ENCODE measurements around the gene NRXN2.

The NRXN2 gene

DNA sequence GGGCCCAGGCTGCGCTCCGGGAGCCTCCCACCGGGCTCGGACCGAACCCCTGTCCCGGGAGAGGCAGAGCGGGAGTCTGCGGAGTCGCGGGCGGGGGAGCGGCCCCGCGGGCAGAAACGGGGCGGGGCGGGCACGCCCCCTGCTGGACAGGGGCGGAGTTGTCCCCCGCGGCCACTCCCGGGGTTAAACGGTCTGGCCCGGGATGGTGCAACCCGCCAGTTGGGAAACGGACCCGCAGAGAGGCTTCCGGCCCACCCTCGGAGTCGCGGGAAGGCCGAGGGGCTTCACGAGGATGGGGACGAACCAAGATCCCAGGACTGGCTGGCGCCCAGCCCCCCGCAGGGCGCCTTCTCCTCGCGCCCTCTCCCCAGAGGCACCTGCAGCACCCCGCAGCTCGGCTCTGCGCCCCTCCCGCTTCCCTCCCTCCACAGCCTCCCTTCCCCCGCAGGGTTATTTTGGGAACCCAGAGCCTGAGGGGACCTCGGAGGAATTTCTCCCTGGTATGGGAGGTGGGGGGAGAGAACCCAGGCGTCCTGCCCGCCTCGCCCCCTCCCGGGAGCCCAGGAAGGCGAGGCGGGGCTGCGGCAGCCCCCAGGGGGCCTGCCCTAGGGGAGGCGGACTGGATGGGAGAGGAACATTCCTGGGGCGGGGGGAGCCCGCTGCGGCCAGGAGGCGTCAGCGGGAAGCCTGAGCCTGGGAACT, 20.0 kb upstream of the NRXN2 start:
- peak; percentile 77 for DNase-seq

GRCh38 chr11:64742087-64742888, 19.3 kb upstream of the NRXN2 start:
- peak; percentile 32 for DNase-seq

DNA sequence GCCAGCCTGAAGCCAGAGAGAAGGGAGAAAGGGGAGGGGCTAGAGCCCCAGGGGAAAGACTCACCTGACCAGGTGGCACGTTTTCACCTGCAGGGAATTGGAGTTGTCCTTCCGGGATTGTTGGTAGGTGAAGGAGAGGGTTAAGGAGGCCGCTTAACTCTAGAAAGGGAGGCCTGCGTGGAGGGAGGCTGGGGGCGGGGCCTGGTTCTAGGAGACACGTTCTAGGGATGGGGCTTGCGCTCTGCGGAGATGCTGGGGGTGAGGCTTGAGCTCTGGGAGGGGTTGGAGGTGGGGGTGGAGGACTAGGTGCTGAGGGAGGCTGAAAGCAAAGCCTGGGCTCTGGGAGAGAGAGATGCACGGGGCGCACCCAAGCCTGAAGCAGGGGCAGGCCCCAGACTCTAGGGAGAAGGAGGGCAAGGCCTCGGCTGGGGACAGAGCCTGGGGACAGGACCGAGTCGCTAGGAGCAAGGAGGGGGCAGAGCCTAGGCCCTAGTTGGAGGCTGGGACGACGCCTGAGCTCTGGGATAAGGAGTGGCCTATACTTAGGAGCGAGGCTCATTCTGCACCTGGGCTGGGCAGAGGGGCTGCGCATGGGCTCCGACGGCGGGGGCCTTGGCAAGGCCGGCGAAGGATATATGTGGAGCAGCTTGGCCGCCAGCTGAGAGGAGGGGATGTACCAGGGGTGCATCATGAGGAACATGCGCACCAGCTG, 18.5 kb upstream of the NRXN2 start:
- no peak for DNase-seq

GRCh38 chr11:64739871-64740270, 16.9 kb upstream of the NRXN2 start:
- DNase-seq: no peak

- DNase-seq: no peak
Observed at GRCh38 chr11:64736654-64737053, 13.7 kb upstream of the NRXN2 start.

DNA sequence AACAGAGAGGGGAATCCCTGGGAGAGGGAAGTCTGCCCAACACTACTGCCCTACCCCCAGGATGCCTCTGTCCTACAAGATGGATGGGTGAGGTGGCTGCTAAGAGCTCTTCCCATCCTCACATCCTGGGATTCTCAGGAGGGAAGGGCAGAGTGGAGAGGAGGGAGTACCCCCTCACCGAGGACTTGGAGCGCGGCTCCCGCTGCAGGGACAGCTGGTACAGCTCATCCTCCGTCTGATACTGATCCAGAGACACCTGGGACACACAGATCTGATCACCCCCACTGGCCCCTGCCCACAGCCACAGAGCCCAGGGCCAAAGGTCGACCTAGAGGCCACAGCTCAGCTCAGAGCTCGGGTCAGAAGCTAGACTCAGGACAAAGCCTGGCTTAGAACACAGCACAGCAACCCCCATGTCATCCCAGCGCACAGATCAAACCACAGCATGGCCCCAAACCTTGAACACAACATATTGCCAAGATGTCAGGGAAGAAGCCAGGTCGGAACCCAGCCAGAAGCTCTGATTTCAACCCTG, 12.8 kb upstream of the NRXN2 start:
- no peak for DNase-seq

GRCh38 chr11:64734811-64735724, 12.1 kb upstream of the NRXN2 start:
- DNase-seq: peak; percentile 17

- DNase-seq: no peak
Observed at GRCh38 chr11:64731601-64732000, 8.6 kb upstream of the NRXN2 start.

DNA sequence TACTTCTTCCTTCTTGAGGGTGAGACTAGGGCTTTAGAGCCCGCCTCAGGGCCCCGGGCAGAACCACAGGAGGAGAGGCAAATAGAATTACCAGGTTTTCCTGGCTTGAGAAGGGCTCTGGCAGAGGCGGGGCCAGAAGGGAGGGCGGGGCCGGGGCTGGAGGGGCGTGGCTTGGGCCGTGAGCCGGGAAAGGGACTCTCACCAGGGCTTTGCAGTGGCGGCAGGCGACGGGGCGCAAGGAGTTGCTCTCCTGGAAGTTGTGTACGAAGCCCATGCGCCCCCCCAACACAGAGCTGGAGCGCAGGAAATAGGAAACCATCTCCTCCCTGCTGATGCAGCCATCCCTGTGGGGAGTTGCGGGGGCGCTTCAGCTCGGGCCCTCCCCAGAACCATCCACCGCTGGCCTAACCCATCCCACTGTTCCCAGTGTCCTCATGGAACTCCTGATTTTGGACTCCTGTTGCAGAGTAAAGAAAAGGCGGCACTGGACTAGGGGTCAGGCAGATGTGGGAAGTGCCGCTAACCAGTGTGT, 6.9 kb upstream of the NRXN2 start:
- DNase-seq: no peak

DNA sequence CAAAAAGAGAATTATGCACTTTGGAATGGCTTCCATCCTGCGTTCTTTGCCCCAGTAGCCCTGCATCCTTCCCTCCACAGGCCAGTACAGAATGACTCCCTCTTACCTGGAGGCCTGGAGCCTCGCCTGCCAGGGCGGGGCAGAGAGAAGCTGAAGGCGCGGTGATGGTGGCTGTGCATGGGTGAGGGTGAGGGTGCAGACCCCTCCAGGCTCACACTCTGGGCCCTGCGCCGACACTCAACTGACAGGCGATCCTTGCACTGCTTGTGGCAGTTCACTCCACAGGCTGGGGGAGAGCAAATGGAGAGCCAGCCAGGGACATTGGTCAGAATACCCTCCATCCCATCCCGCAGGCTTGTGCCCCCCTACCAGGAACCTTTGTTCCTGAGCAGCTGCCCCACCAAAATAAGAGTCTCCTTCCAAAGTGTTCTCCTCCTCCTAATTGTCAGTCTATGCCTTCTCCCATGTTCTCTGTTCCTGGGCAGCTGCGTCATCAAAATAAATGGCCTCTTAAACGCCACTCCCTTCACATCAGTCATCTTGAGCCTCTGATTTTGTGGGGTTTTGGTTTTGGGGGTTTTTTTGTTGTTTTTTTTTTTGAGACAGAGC, 5.9 kb upstream of the NRXN2 start:
- DNase-seq: no peak

DNA sequence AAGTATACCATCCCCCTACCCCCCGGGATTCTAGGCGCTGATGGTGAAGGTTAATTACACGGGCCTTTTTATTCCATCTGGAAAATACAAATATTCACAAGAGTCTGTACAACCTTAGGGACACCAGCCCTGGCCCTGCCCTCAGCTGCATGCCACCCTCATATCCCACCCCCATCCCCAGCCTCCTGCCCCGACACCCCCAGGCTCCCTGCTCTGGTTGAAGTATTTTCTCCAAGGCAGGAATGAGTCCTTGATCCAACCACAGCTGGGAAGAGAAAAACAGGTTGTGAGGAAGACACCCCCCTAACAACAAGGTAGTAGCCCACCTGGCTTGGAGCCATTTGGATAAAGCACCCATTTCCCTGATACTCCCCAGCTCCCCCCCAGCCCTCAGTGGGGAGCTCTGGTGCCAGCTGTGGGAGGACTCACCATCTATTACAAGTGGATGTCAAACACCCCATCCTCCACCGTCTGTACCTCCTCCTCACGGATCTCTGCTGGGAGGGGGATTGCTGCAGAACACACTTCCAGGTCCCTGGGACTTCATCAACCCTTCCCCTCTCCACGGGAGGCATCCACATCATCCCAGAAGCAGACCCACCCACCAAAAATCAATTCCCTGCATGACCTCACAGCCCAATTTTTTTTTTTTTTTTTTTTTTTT, 4.0 kb upstream of the NRXN2 start:
- DNase-seq: no peak

- no peak for DNase-seq
Observed at GRCh38 chr11:64726211-64726641, 3.2 kb upstream of the NRXN2 start.

GRCh38 chr11:64724863-64725532, 2.0 kb upstream of the NRXN2 start:
- DNase-seq: no peak

DNA sequence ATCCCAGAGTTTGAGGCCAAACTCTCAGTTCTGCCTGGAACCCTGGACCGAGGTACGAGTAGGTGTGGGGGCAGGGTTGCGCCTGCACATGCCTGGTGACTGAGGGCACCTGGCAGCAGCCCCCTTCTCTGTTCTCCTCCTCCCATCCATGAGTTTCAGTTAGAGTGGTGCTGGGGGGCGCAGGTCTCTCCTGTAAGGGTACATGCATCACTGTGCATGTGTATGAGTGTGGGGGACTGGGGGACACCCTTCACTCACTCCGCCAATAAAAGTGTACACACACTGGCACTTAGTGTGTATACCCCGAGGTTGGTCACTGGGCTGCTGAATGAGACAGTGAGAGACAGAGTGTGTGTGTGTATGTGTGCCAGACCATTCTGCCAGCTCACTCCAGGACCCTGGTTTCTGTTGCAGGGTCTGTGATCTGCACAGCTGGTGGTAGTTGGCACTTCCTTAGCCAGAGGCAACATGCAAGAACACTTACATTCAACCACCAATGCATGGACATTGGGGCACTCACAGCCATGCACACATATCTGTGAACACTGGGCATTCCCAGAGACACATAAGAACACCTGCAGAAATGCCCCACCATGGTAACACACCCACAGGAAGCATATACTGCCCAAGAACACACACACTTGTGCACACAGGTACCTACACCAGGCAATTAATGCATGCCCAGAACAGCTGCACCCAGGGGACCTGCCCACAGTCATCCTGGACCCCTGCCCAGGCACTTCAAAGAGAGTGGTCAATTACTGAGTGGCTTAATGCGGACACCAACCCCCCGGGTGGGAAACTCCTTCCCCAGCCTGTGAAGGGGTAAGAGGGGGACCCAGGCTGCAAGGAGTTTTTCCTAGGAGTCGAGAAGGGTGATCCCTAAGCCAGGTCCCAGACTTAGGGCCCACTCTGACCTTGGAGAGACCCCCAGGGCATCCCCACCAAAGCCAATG, 1.2 kb upstream of the NRXN2 start:
- DNase-seq: no peak

DNA sequence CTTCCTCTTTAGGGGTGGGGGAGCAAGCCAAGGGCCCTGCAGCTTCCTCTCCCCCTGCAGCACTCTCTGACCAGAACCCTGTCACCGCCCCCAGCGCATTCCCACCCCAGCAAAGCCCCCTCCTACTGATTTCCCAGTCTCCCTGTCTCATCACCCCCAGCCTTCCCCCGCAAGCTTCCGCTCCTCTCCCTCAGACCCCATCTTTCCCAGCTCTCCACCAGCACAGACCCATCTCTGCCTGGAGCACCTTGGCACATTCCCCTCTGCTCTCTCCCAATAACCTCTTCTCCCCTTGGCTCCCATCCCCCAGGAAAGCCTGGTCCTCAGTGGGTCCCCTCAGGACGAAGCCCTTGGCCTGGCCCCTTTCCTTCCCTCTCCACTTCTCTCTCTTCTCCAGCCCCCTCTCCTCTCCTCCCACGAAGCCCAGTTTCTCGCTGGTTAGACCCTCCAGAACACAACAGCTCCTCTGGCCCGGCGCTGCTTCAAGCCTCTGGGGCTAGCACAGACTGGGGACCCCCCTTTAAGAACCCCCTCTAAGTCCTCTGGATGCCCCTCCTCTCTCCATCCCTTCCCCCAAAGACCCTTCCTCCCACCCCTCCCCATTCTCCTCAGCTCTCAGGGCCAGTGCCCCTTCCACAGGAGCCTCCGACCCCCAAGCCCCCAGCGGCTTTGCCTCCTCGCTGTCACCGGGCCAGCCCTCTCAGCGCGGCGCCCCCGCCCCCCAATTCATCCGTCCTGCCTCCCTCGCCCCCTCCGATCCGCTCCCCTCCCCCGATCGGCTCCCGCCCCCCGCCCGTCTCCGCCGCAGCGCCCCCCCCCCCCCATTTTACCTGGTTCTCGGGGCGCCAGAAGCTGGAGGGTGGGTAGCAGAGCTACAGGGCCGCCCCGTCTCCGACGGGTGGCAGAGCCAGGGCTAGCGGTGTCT, 594 bp downstream of the NRXN2 start:
- no peak for DNase-seq

GRCh38 chr11:64721359-64721699, 1.7 kb downstream of the NRXN2 start:
- DNase-seq: no peak

DNA sequence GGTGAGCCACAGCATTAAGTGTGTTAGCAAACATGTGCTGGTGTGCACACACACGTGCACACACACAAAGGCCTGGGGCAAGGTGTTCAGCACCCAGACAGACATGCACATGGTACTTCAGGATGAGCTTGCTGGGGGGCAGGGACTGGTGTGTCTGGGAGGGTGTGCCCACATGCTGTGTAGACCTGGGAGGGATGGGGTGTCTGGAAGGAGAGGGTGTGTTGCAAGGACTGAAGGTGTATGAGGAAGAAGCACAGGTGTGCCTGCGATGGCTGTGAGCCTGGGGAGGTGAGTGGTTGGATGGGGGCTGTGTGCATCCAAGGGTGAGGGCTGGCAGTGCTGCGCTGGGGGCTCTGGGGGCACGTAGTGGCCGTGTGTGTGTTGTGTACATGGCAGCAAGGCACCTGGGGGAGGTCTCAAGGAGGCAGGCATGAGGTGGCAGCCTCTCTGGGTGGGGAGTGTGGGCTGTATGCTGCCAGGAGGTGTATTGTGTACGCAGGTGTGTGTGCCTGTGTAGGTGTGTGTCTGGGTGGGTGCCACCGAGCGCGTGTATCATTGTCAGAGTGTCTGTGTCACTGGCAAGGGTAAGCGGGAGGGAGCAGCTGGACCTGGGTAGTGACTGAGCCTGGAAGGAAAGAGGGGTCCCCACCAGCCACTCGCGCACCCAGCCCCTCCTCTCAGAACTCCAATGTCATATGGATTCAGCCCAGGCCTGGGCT, 2.2 kb downstream of the NRXN2 start:
- no peak for DNase-seq

- DNase-seq: no peak
Observed at GRCh38 chr11:64720167-64720566, 2.8 kb downstream of the NRXN2 start.

All from inflammatory macrophage treated with lipopolysaccharide for 4 hours (primary cell).